Psoas muscle (tissue), 8 donors: ENCODE data around the gene CNTNAP2. TPM values are rescaled to one million over a fixed set of nuclear protein-coding genes. Genes with fewer than 3 reads are reported as not detected.

Experiments used
- ATAC-seq, 4 donors: fragments of 200-7000 bp; cut with Tn5 transposase; one replicate each; pipeline ENCODE4 v1.9.1; 2020; ENCODE audit warnings: moderate library complexity in 3 of 4, mild to moderate bottlenecking in 2 of 4
- DNase-seq, 2 donors: peaks; one replicate each; pipeline ENCODE4 v3.0.0-alpha.2; 2020
- H3K27ac ChIP-seq: fragments of 200-600 bp; one replicate; pipeline ENCODE4 v1.8.0; 2022
- H3K27me3 ChIP-seq, 3 donors: fragments of 200-600 bp in 1 of 3; one replicate each; pipeline versions ENCODE4 v1.6.1 to v1.8.0; 2013 to 2022; ENCODE audit warnings: low read length in 2 of 3, mild to moderate bottlenecking in 2 of 3, moderate library complexity in 1 of 3; ENCODE audit not compliant: insufficient read depth in 3 of 3
- H3K36me3 ChIP-seq, 2 donors: fragments of 200-600 bp in 1 of 2; one replicate each; pipeline versions ENCODE4 v1.6.1 to v1.8.0; 2013 to 2022; ENCODE audit warnings: low read depth in 1 of 2, mild to moderate bottlenecking in 1 of 2, moderate library complexity in 1 of 2; ENCODE audit not compliant: insufficient read depth in 1 of 2
- H3K4me1 ChIP-seq: fragments of 200-600 bp; one replicate; pipeline ENCODE4 v1.8.0; 2022
- H3K4me3 ChIP-seq: fragments of 200-600 bp; one replicate; pipeline ENCODE4 v1.8.0; 2022; ENCODE audit warnings: mild to moderate bottlenecking
- H3K9me3 ChIP-seq: fragments of 200-600 bp; one replicate; pipeline ENCODE4 v1.8.0; 2022
- CTCF ChIP-seq: fragments of 200-600 bp; IDR thresholded peaks from one replicate; pipeline ENCODE4 v1.8.0; 2022; ENCODE audit warnings: antibody characterized with exemption
- WGBS, 3 donors: extraction: QIAGEN DNeasy Blood & Tissue Kit; methylation state at CpG; one replicate each; pipeline versions ENCODE4 v1.1.6 to v1.1.7; 2013; 5-methylcytosine and 5-hydroxymethylcytosine counted together
- intact Hi-C, 2 donors: fragments of 100-400 bp; cut with DNase I; formaldehyde crosslinking; loops; one replicate each; pipeline versions ENCODE4 v1.11.0 to v1.14.2; 2022
- polyA plus RNA-seq, 3 donors: library from polyadenylated mRNA; stranded (reverse); fragments of 200-250 nt; gene quantifications; one replicate each; pipeline ENCODE4 v1.2.3, GENCODE V29; 2013
- total RNA-seq, 4 donors: library from RNA; stranded (reverse); fragmentation: NEBNext Ultra II Directional in 2 of 4; extraction: Animal tissue kit (Norgen Biotek cat#: 25700) in 2 of 4; gene quantifications; one replicate each; pipeline versions ENCODE4 v1.2.1 to v1.2.4, GENCODE V29; 2021 to 2023
- donor health status: healthy with polysubstance abuse.
- donor health status: DM: no; HTN: no; CAD: no; lungs with moderate emphysema.
- donor health status: Bipolar disorder and iron deficiency.
- donor health status: healthy.
- donor health status: DM: yes; HTN: yes; CAD: no.
- donor health status: DM: no; HTN: no; CAD: no.
- donor health status: DM: no; HTN: no; CAD: no.
- donor health status: DM: yes; HTN: yes; CAD: no.

CNTNAP2 gene
- total and polyA plus RNA-seq, 7 donors: 0.01 to 0.13 TPM; not detected in 5

DNA sequence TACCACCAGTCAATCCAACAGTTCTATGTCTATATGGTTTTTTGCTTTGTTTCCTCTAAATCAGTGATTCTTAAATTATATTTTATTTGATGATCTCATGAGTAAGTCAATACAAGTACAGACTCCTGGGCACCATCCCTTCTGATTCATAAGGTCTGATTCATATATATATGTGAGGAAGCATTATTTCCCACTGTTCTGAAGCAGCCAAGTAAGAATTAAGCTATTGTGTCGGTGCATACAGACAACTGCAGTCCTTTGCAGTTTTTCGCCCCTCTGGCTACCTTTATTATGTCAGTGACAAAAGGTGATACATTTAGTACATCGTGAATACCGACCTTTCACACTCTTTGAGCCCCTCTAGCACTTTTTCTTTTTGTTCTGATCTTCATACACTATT, 1394.3 kb downstream of the CNTNAP2 start:
- H3K4me1 ChIP-seq: no peaks in the 10 kb centered on the region
- H3K27ac ChIP-seq: no peak overlapping the region
- no peak overlapping the region for H3K4me3 ChIP-seq
- DNase-seq (no peak), ATAC-seq (no peak)
- intact Hi-C loops: no loop called here
- H3K36me3 ChIP-seq: no peaks in the 10 kb centered on the region
- 74 to 81% (median 75%) methylated on average over 4 of the region's 4 CpGs for WGBS, 3 donors
- no peaks in the 10 kb centered on the region for H3K27me3 ChIP-seq
- no peaks in the 10 kb centered on the region for H3K9me3 ChIP-seq
- TF ChIP-seq CTCF: no peak

GRCh38 chr7:147513451-147513850, 1396.8 kb downstream of the CNTNAP2 start:
- H3K36me3 ChIP-seq: no peaks in the 10 kb centered on the region
- no peak for TF ChIP-seq CTCF
- H3K9me3 ChIP-seq: no peaks in the 10 kb centered on the region
- H3K4me3 ChIP-seq: no peak overlapping the region
- no peak for DNase-seq
- no peaks in the 10 kb centered on the region for H3K27me3 ChIP-seq
- intact Hi-C loops: no loop called here
- H3K27ac ChIP-seq: no peak overlapping the region
- ATAC-seq: no peak
- WGBS, 3 donors: 54 to 57% (median 56%) methylated on average over 4 of the region's 4 CpGs
- no peaks in the 10 kb centered on the region for H3K4me1 ChIP-seq

DNA sequence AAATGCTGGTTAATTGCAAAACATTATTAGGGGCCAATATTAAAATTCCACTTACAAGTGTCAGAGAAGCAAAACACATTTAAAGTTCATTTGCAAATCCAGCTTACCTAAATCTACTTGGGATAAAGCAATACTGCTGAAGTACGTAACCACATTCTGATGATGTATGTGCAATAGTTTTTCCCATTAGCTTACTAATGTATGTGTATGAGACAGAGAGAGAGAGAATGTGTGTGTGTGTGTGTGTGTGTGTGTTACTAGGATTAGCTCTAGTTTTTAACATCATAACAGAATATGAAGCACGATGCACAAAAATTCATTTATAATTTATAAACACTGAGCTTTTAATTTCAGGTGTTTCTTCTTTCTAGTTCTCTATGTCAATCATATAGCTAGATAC, 1399.8 kb downstream of the CNTNAP2 start:
- Histone ChIP-seq H3K27ac (no peak overlapping the region), H3K4me1 (no peaks in the 10 kb centered on the region), H3K27me3 (no peaks in the 10 kb centered on the region), H3K4me3 (no peak overlapping the region), H3K9me3 (no peaks in the 10 kb centered on the region), H3K36me3 (no peaks in the 10 kb centered on the region)
- intact Hi-C loops: no loop called here
- DNase-seq (no peak), ATAC-seq (no peak)
- TF ChIP-seq CTCF: no peak
- 91 to 97% (median 92%) methylated on average over 2 of the region's 2 CpGs for WGBS, 3 donors

- no peaks in the 10 kb centered on the region for H3K27me3 ChIP-seq
- no peak for DNase-seq
- no peak overlapping the region for H3K27ac ChIP-seq
- no peak for ATAC-seq
- no peaks in the 10 kb centered on the region for H3K36me3 ChIP-seq
- no peak overlapping the region for H3K4me3 ChIP-seq
- 26 to 39% (median 31%) methylated on average over 6 of the region's 6 CpGs for WGBS, 3 donors
- intact Hi-C loops: no loop called here
- no peaks in the 10 kb centered on the region for H3K4me1 ChIP-seq
- H3K9me3 ChIP-seq: no peaks in the 10 kb centered on the region
- no peak for TF ChIP-seq CTCF
Observed at GRCh38 chr7:147519062-147519461, 1402.5 kb downstream of the CNTNAP2 start.

- intact Hi-C loops: no loop called here
- H3K4me3 ChIP-seq: no peak overlapping the region
- H3K36me3 ChIP-seq: no peaks in the 10 kb centered on the region
- no peaks in the 10 kb centered on the region for H3K27me3 ChIP-seq
- DNase-seq (no peak), ATAC-seq (no peak)
- H3K27ac ChIP-seq: no peak overlapping the region
- no peaks in the 10 kb centered on the region for H3K9me3 ChIP-seq
- no peak for TF ChIP-seq CTCF
- 64 to 69% (median 66%) methylated on average over 7 of the region's 7 CpGs for WGBS, 3 donors
- H3K4me1 ChIP-seq: no peaks in the 10 kb centered on the region
Observed at GRCh38 chr7:147523056-147523455, 1406.5 kb downstream of the CNTNAP2 start.
